ENCODE data around the gene TCIRG1. TPM values are rescaled to one million over a fixed set of nuclear protein-coding genes. Genes with fewer than 3 reads are reported as not detected.

Gene TCIRG1
- total RNA-seq, 1 donor from 2014 or later: 134 TPM

DNA sequence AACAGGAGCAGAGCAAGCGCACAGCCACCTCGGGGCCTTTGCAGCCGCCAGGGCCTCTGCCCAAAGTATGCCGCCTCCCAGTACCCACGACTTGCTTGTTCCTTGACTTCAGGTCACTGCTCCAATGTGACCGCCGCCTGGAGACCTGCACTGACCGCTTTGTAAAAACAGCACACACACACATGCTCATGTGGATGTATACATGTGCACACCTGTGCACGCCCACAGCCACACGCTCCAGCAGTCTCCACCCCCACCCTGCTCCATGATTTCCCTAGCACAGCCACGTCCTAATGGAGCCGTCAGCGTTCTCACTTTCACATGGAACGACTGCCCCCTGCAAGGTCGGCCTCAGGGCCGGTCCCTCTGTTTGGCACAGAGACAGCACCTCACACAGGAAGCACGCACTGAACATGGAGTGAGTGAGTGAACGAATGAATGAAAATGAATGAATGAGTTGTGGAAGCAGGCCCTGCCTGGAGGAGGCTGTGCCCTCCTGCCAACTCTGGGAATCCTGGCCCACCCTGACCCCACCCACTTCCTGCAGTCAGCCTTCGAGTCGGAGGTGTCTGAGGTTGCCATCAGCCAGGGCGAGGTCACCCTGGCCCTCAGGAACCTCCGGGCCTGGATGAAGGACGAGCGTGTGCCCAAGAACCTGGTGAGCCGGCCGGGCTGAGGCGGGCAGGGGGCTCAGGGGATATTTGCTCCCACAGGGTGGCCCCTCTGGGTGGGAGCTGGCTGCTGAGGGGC is 20.7 kb upstream of the TCIRG1 start:
- DNase-seq (ENCODE audit: low spot score): no peak

DNA sequence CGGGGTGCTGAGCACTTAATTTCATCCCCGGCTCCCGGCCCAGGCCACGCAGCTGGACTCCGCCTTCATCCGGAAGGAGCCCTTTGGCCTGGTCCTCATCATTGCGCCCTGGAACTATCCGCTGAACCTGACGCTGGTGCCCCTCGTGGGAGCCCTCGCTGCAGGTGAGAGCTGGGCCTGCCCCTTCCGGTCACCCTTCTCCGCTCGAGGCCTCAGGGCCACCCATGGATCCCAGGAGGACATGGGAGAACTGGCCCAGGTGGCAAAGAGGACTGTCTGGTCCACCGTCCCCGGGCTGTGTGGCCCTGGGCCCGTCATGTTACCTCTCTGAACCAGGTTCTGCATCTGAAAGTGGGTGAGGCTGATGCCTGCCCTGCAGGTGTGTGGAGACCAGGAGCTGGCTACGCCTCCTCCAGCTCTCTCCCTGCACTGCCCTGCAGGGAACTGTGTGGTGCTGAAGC is 20.1 kb upstream of the TCIRG1 start:
- no peak for DNase-seq (ENCODE audit: low spot score)

DNA sequence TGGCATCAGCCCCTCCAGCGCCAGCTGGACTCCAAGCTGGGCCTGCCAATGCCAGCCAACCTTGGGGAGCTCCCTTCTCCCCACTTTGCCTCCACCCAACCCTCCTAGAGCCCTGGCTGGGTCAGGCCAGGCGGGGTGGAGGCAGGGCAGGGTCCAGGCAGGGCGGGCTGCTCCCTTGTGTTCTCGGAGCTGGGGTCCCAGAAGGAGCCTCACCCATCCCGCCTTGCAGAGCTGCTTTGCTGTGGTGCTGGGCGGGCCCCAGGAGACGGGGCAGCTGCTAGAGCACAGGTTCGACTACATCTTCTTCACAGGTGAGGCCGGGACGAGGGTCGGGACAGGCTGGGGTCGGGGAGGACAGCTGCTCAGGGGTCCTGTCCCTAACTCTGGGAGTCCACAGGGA is 19.3 kb upstream of the TCIRG1 start:
- no peak for DNase-seq (ENCODE audit: low spot score)

DNA sequence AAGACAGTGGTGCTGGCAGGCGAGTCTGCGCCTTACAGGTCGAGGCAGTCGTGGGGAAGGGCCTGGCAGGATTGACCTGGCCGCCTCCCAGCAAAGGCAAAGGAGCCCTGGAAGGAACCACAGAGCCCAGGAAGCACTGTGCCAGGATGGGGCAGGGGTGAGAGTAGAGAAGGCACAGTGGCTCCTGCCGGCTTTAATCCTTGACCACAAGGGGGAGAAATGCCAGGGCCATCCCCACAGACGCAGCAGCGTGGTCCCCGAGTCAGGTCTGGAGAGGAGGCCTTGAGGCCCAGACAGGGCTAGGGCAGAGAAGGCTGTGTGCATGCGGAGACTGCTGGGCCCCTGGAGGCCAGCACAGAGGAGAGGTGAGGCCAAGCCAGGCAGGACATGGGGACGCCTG is 18.2 kb upstream of the TCIRG1 start:
- DNase-seq (ENCODE audit: low spot score): no peak

- DNase-seq (ENCODE audit: low spot score): no peak
Measured at GRCh38 chr11:68021167-68021787, 17.5 kb upstream of the TCIRG1 start.

DNA sequence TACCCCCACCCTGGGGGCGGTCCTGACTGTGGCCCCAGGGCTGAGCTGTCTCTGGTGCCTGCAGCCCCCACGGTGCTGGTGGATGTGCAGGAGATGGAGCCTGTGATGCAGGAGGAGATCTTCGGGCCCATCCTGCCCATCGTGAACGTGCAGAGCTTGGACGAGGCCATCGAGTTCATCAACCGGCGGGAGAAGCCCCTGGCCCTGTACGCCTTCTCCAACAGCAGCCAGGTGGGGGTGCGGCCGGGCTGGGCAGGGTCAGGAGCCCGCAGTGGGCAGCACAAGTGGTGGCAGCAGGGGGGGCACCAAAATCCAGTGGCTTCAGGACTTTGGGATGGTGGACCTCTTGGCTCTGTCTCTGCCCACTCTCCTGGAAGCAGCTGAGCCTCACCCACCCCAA is 16.3 kb upstream of the TCIRG1 start:
- DNase-seq (ENCODE audit: low spot score): no peak

DNA sequence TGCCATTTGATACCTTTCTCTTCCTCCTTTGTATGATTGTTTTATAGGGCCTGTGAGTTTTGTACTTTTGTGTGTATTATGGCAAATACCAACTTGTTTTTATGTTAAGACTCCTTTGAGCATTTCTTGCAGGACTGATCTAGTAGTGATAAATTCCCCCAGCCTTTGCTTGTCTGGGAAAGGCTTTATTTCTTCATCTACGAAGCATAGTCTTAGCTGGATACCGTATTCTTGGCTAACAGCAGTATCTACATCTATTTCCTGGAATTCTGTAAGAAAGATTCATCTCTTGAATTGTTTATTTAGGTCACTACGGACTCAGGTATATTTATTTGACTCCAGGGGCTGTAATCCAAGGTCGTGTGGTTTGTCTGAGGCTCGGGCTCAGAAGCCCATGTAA is 14.3 kb upstream of the TCIRG1 start:
- no peak for DNase-seq (ENCODE audit: low spot score)

DNA sequence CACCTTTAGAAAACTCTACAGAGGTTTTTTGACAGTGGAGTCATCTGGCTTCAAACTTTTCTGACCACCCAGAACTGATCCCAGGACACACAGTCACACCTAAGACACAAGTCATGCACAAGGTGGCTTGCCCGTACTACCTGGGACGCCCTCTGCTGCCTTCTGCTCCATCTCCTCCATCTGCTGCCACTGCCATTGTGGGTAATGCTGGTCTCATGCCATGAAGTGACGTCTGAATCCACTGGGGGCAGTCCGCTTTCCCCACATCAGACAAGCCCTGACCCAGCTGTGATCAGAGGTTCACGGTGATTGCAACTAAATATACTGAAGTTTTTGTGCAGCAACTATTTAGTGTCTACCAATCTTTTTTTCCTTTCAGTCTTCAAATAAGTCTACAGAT is 13.8 kb upstream of the TCIRG1 start:
- DNase-seq (ENCODE audit: low spot score): no peak

DNA sequence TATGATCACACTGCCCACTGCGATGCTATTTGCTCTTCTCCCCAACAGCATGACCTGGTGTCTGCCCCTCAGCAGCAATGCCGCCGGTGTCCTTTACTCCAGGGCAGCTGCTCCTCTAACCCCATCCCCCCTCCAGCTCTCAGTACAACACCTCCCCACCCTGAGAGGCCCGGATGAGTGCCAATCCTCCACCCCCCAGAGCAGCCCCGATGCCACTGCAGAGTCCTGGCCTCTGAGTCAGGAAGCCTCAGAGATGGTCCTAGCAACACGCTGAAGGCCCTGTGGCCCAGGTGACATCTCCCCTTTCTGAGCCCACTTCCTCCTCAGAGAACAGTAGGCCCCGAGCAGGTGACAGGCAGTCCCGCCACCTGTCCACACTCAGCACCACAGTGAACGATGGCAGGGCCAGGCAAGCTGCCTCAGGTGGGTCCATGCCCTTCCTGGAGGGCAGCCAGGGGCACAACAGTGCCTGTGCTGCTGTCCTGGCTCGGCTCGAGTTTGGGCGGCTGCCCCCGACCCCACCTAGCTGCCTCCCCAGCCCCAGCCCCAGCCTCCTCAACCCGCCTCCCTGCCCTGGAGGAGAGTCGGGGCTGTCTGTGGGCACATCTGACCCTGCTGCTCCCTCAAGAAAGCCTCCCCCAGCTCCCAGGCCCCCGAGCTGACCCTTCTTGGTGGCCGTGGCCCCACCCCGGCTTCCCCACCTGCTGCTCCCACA is 12.3 kb upstream of the TCIRG1 start:
- no peak for DNase-seq (ENCODE audit: low spot score)

- DNase-seq (ENCODE audit: low spot score): no peak
Measured at GRCh38 chr11:68027667-68028066, 11.2 kb upstream of the TCIRG1 start.

- DNase-seq (ENCODE audit: low spot score): no peak
Measured at GRCh38 chr11:68028802-68029545, 9.9 kb upstream of the TCIRG1 start.

- DNase-seq (ENCODE audit: low spot score): peak; percentile 98
Measured at GRCh38 chr11:68030318-68031143, 8.3 kb upstream of the TCIRG1 start, which contains the start of gene NDUFS8. Gene NDUFS8 (plus strand): TSS chr11:68030681. CDS start chr11:68032152, 1,471 bp downstream.

DNA sequence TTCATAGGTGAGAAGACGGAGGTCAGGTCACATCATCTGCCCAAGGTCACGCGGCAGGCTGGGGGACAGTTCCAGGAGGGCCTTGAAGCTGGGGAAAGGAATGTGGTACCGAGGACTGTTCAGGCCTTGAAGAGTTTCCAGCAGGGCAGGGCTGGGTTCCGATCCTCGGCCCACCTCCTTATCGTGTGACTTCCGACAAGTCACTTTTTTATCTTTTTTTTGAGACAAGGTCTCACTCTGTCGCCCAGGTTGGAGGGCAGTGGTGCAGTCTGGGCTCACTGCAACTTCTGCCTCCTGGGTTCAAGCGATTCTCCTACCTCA is 7.7 kb upstream of the TCIRG1 start:
- DNase-seq (ENCODE audit: low spot score): no peak

DNA sequence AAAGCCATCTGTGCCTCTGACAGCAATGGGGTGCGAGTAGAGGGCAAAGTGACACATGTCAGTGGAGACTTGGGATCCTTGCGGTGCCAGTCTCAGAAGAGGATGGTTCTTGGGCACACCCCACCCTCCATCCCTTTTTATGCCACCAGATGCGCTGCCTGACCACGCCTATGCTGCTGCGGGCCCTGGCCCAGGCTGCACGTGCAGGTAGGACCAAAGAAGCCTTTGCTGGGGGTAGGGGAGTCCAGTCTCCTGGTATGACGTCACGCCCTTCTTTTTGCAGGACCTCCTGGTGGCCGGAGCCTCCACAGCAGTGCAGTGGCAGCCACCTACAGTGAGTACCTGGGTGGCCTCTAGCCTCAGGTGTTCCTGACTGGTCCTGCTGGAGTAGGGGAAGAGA is 6.8 kb upstream of the TCIRG1 start:
- no peak for DNase-seq (ENCODE audit: low spot score)

DNA sequence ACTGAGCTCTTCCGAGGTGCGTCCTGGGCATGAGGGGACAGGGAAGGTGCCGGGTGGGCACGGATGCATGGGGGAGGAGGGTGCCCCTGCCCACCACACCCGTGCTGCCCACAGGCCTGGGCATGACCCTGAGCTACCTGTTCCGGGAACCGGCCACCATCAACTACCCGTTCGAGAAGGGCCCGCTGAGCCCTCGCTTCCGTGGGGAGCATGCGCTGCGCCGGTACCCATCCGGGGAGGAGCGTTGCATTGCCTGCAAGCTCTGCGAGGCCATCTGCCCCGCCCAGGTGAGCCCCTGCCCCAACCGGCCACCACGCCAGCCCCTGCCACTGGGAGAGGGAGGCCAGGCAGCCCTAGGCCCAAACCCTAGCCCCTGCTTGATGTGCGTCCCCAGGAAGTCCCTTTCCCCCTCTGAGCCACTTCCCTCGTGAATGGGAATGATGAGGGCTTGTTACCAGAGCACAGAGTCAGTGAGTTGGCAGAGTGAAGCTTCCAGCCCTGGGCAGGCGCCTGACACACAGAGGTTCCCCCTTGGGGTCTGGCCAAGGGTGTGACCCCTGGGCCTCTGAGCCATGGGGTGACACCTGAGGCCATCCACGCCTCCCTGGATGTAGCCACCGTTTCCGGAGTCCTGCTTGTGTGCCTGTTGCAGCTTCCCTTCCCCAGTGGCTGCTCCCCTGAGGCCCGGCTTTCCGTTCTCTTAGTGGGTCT is 5.7 kb upstream of the TCIRG1 start:
- no peak for DNase-seq (ENCODE audit: low spot score)

- DNase-seq (ENCODE audit: low spot score): no peak
Measured at GRCh38 chr11:68033708-68034045, 5.1 kb upstream of the TCIRG1 start.

GRCh38 chr11:68035266-68035876 is 3.5 kb upstream of the TCIRG1 start:
- DNase-seq (ENCODE audit: low spot score): no peak

- DNase-seq (ENCODE audit: low spot score): no peak
Measured at GRCh38 chr11:68036141-68036716, 2.6 kb upstream of the TCIRG1 start.

DNA sequence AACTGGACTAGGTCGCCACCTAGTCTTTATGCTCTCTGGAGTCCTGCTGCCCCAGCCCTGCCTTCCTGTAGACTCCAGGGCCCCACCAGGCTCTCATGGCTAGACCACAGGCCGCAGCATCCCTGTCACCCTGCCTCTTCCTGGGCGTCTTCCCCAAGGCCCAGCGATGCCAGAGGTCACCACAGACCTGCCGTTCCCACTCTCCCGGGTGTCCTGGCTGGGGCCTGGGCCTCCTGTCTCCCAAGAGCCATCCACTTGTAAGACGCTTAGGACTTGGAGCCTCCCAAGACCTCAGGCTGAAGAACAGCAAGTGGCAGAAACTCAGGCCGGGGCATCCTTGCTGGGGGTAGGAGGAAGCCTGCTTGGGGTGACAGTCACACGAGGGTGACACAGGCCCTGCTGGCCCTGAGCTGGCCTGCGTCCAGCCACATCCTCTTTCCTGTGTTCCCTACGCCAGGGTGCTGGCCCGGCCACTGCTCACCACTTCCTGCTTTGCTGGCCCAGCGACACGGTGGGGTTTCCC is 2.0 kb upstream of the TCIRG1 start:
- no peak for DNase-seq (ENCODE audit: low spot score)

All from ureter (tissue), 1 donor.